GM12878 (cell line): Measurements from ENCODE around the gene ARHGEF26.

Source experiments
- CTCF ChIP-seq, 3 experiments: IDR thresholded peaks in 2 of 3; conservative IDR thresholded peaks in 1 of 3; 2 replicates each; pipeline ENCODE4 v1.5.1; 2011; ENCODE audit warnings: low read depth in 3 of 3, low read length in 3 of 3, mild to moderate bottlenecking in 3 of 3, control low read depth in 2 of 3, moderate library complexity in 2 of 3, inconsistent platforms in 1 of 3, mixed read lengths in 1 of 3; ENCODE audit not compliant: control insufficient read depth in 2 of 3, insufficient read depth in 1 of 3; ENCODE audit errors: extremely low read depth in 1 of 3
- EZH2 ChIP-seq: IDR thresholded peaks from 2 replicates; pipeline ENCODE4 v1.6.1; 2012; ENCODE audit warnings: low read depth, mild to moderate bottlenecking, control low read depth, inconsistent platforms, low read length, borderline replicate concordance; ENCODE audit not compliant: control insufficient read depth
- NBN ChIP-seq: fragments of 450-650 bp; IDR thresholded peaks from 2 replicates; pipeline ENCODE4 v1.6.1; 2016

- no peak for TF ChIP-seq EZH2
- TF ChIP-seq CTCF (IDR thresholded peaks at IDR 0.05 in 2 of 3, conservative IDR thresholded peaks at IDR 0.05 in 1 of 3; ENCODE audit: control insufficient read depth in 2 of 3, extremely low read depth in 1 of 3, insufficient read depth in 1 of 3, low read depth in 3 of 3, low read length in 3 of 3): no peak
- no peak for TF ChIP-seq NBN
These were observed 119.0 kb downstream of the ARHGEF26 start for GRCh38 chr3:154240235-154240634.
